SKM-1 (cell line): ENCODE data around the gene SLC49A4.

Experiments used
- DNase-seq: peaks from one replicate; lab custom pipeline; 2025; ENCODE audit not compliant: unreplicated experiment; lab: John Stamatoyannopoulos, UW

SLC49A4 gene

GRCh38 chr3:122857019-122857418 lies 62.1 kb downstream of the SLC49A4 start:
- DNase-seq, result no peak

DNA sequence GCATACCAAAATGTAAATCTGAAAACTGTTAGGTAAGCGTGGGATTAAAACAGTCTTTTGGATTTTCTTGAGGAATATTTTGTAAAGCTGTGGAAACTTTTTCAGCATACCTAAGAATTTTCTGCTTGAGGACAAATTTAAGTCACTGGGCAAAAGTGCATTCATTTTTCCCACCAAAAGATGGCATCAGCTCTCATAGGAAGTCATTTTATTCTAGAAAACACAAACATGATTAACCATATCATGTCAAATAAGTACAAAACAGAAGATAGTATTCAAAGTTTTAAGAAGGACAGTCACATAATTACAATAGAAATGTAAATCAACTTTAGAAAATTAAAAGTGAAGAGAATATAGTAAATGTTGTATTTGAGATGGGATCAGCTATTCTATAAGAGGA lies 63.5 kb downstream of the SLC49A4 start:
- no peak for DNase-seq

DNA sequence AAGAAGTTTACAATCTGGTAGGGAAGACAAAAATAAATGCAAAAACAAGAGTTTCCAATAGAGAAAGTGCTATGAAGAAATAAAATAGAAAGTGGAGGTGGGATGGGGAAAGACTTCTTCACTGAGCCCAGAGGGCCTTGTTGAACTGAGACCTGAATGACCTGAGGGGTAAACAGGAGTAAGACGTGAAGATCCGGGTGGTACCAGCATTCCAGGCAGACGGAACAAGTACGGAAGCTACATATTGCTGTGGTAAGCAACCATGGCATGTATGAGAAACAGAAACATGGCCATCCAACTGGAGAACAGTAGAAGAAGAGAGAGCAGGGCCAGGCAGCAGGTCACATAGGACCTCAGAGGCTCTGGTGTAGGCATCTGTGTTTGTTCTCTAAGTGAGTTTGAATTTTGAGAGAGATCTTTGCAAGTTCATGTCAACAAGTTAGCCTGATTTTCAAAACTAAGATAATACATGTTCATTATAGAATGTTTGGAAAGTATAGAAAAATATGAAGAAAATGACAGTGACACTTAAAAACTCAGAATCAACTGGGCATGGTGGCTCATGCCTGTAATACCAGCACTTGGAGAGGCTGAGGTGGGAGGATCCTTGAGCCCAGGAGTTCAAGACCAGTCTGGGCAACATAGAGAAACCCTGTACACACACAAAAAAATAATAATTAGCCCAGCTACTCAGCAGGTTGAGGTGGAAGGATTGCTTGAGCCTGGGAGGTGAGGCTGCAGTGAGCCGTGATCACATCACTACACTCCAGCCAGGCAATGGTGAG lies 64.3 kb downstream of the SLC49A4 start:
- DNase-seq, result no peak

- no peak for DNase-seq
Measured at GRCh38 chr3:122862381-122862780, 67.5 kb downstream of the SLC49A4 start.

GRCh38 chr3:122864498-122864897 lies 69.6 kb downstream of the SLC49A4 start:
- DNase-seq, result no peak

DNA sequence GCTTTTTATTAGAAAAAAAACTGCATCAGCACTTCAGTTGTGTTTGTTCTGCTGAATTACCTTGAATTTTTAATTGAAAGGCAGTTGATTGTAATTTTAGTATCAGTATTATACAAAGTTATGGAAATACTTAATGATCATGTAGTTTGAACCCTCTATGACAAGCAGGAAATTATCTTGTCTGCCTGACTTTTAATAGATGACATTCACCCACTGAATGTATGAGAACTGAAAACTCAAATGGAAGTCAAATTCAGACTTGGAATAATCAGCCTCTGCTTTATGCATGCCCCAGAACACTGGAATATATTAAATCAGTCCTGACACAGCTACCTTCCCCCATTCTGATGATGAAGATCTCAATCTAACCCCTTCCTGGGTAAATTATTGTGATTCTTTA lies 73.5 kb downstream of the SLC49A4 start:
- DNase-seq, result no peak

GRCh38 chr3:122873741-122874515 lies 79.1 kb downstream of the SLC49A4 start:
- DNase-seq, result no peak

GRCh38 chr3:122875547-122876127 lies 80.8 kb downstream of the SLC49A4 start:
- no peak for DNase-seq

DNA sequence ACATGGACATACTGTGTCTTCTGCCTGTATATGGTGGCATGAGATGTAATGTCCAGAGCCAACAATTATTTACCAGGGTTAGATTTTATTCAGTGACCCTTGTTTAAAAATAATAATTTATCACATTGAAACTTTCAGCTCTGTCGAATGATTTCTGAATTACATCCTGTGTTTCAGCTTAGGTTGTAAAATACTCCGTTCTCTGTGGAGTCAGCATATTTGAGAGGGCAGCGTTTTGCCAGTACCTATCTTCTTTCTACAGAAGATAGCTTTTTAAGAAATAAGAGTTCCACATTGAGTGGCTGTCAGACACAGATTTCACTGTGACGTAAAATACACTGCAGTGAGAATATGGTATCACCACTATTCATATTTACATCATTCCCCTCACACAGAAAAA lies 85.3 kb downstream of the SLC49A4 start:
- DNase-seq, result no peak

- no peak for DNase-seq
Measured at GRCh38 chr3:122880624-122881023, 85.8 kb downstream of the SLC49A4 start.

- no peak for DNase-seq
Measured at GRCh38 chr3:122882361-122882947, 87.6 kb downstream of the SLC49A4 start.

GRCh38 chr3:122886251-122886650 lies 91.4 kb downstream of the SLC49A4 start:
- DNase-seq, result no peak

DNA sequence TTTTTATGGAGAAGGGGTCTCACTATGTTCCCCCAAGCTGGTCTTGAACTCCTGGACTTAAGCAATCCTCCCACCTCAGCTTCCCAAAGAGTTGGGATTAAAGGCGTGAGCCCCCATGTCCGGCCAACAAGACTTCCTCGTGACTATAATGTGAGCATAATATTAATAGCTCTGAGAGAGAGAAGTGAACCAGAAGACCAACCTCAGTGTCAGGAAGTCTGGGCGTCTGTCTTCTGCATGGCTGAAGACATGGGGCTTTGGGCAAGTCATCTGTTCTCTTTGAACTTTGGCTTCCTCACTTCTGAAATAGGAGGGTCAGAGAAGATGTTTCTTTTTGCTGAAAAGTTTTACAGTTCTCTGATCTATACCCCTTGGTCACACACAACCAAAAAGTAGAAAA lies 92.1 kb downstream of the SLC49A4 start:
- DNase-seq, result no peak

DNA sequence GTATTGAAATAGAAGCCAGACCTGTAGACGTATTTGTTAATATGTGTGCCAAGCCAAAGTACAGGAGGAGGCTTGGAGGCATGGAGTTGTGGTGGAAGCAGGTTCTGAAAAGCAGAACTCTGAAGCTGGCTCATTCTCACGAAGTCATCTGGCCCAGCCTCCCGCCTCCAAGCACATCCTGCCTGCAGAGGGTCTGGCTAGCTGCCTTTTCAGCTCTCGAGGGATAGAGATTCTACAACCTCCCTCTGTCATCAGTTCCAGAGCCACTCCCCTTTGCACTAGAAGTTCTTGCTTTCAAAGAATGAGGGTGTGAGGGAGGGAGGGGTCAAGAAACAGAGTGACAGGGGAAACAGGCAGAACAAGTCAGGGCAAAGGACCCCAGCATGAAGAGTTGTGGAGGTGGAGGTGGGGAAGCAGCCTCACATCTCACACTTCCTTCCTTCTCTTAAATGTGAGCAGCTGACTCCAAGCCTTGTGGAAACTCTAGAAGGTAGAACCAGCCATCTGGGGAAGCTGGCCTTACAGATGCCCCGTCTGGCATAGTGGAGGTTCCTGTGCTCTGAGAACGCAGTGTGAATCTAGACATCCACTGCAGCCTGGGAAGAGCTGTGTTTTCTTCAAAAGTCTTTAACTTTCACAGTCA lies 95.3 kb downstream of the SLC49A4 start:
- no peak for DNase-seq

DNA sequence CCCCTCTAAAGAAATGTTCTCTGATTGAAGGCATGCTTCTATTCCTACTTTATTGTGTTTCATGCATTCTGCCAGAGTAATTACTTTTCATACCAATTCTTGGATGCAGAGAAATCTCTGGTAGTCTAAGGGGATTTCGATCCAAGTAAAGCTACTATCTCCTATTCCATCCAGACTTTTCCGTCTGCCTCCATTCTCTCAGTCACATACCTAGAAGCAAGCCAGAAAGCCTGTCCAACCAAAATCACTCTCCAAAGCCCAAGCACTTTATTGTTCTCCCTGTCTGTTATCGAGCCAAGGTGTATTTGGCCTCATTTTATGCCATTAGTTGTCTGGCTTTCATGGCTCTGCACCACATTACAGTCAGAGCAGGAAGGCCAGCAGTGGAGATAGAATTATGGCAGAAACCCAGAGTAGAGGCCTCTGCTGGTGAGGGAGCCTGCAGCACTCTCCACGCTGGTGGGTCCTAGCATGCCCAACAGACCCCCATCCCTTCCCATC lies 95.9 kb downstream of the SLC49A4 start:
- DNase-seq, result no peak

DNA sequence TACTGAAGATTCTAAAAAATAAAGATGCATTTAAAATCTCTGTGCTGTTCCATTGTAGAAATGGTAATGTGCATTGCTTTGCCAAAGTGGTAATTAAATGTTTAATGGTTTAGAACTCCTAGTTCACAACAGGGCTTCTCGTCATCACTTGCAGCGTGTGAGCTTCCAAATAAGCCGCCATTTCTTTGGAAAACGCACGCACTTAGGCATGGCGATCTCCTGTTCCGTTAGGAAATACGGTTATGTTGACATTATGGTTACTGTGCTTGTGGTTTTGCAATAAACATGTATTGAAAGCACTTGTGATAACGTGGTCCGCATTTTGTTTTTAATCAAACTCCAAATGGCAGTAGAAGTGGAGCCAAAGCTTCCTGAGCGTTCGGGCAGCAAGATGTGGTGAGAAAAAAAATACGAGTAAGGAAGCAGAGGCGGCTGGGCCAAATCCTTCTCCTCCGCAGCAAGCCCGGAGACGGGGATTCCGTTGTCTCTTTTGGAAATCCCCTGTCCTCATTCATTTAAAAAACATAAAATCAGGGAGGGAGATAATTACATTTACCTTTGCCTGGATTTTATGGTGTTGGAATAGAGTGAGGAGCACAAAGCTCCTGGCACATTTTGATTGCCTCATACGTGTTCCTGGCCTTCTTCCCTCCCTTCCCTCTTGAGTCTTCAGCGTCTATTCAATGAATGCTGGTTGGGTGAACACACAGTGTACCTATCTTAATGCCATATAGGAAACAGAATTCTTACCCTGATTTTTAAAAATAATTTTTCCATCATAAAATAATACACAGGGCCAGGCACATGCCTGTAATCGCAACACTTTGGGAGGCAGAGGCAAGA lies 97.5 kb downstream of the SLC49A4 start:
- DNase-seq, result no peak

- DNase-seq, result no peak
Measured at GRCh38 chr3:122893282-122893681, 98.4 kb downstream of the SLC49A4 start.

- DNase-seq, result no peak
Measured at GRCh38 chr3:122893754-122894668, 99.1 kb downstream of the SLC49A4 start.

DNA sequence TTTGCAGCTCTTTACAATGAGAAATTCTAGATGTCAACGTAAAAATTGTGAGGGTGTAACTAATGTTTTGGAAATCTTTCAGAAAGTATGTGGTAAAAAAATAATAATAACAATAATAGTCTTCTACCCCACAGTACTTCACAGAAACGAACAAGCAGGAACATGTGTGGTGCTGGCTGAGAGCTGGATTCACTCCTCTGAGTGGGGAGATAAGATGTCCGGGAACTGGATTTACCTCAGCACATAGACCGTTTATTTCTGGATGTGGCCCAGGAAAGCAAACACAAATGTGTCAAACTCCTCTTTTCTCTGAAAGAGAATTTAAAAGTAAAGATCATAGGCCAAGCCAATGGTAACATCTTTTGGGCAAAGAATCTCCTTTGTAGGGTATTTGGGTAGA lies 103.4 kb downstream of the SLC49A4 start:
- DNase-seq, result no peak
